GM18526 (cell line): ENCODE results near the gene ALDOB.
"Not testable (repeated sequence)": the region's sequence is repeated elsewhere in the genome, so short reads cannot be mapped to it uniquely, and the experiment has no call there.

Experiments used
- POLR2A ChIP-seq: IDR thresholded peaks from 3 replicates; pipeline ENCODE4 v1.6.1; 2011; ENCODE audit not compliant: insufficient read length; ENCODE audit errors: extremely low read depth

The ALDOB gene

DNA sequence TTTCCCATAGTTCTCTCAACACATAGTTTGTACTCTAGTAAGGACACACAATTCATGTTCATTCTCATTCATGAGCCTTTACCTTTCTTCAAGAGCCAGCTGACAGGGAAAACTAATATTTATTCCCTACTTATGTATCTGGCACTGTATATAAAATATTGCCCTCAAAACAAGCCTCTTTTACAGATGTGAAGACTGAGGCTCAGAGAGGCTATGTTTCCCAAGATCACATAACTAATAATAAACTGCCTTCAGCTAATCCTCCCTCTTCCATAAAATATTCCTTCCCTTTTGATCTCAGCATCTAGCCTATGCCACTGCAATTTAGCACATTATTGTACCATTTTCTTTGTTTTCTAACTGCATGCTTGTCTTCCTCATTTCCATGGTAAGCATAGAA is 18.2 kb downstream of the ALDOB start:
- TF ChIP-seq POLR2A = no peak

DNA sequence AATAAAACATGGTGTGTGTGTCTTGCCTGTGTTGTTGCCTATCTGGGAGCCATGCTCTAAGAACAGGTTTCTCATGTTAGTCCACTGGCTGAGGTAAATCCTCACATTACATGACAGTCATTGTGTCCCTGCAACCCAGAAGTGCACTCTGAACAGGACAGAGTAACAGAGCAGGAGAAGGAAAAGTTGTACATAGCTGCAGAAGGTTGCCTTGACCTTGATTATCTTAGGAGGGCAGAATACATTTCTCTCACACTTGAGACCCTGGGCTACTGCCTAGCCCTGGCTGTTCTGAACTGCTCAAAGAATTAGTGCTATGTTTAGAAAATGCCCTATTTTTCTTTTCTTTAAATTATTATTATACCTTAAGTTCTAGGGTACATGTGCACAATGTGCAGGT is 20.0 kb downstream of the ALDOB start:
- TF ChIP-seq POLR2A = no peak

DNA sequence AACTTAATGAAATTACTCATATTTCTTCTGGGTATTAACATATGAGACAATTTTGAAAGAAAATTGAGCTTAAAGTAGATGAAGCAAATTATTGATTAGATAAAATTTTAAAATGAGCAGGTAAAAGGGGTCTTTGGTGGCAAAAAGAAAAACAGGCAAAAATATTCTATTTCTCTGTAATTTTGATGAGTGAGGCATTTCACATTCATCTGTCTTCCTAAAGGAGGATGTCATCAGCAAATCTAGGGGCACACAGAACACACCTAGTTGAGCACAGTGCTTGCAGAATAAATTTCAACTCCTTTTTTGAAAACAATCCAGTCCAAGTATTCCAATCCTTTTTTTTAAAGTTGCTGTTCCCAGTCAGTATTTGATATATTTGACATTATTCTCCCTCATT is 20.7 kb downstream of the ALDOB start:
- no peak for TF ChIP-seq POLR2A

DNA sequence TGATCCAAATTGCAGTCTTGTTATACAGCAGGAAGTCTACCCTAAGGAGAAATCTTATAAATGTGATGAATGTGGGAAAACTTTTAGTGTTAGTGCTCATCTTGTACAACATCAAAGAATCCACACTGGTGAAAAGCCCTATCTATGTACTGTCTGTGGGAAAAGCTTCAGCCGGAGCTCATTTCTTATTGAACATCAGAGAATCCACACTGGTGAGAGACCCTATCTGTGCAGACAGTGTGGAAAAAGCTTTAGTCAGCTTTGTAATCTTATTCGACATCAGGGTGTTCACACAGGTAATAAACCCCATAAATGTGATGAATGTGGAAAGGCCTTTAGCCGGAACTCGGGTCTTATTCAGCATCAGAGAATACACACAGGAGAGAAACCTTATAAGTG is 26.5 kb downstream of the ALDOB start:
- TF ChIP-seq POLR2A = no peak

GRCh38 chr9:101408374-101409078 is 27.0 kb downstream of the ALDOB start:
- no peak for TF ChIP-seq POLR2A

DNA sequence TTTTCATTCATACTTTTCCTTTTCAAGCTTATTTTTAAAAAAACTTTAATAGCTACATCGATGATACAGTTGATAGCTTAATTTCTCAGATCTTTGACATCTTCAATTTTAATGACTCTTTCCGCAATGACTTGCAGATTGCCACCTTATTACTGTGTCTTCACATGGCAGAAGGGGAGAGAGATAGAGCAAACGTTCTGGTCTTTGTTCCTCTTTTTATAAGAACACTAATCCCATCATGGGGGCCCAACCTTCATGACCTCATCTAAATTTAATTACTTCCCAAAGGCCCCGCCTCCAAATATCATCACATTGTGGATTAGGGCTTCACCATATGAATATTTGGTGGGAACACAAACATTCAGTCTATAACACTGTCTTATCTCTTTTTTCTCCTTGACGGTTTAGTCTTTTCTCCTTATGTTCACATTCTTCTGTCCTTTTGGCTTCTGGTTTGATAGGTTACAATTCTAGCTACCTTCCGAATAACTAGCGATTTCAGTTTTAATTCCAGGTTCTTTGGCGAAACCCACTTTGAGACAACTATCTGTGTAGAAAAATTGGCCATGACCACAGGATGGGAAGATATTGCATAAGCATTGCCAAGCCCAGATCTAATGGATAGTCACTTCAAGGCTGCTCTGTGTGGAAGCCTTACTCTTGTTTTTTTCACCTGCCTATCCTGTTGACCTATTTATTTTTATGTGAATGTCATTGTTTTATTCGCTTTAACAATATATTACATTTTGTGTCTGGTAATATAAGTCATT is 31.9 kb downstream of the ALDOB start:
- TF ChIP-seq POLR2A = no peak

GRCh38 chr9:101400120-101400519 is 35.5 kb downstream of the ALDOB start:
- TF ChIP-seq POLR2A = no peak

GRCh38 chr9:101399643-101399970 is 36.0 kb downstream of the ALDOB start:
- TF ChIP-seq POLR2A = no peak

DNA sequence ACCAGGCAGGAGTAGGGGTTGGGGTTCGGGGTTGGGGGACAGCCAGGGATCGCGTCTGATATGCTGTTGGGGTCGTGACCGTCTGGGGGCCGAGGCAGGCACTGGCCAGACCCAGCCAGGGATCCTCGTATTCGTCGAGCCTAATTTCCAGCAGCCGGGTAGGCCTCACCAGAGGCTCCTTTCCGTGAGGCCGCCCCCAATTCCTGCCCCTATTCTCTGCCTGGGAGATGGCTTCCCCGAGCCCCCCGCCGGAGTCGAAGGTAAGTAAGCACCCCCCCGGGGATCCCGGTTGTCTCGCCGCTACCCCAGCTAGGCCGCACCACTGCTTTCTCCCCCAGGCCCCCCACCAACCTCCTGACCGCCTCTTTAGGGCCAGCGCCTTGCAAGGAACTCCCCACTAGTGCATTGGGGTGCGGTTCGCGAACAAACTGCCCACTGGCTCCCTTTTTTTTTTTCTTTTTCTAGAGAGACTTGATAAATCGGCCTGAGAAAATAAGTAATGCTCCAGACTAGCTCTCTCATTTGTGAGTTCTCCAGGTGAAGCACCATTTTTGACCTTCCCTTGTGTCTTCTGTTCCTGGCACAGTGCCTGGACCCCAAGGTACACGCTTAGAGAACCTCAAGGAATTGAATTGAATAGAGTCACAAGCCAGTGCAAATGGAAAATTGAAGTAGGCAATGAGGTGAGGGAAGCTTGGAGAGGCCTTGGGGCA is 36.5 kb downstream of the ALDOB start:
- no peak for TF ChIP-seq POLR2A

- TF ChIP-seq POLR2A = peak; percentile 84
Observed at GRCh38 chr9:101398068-101398929, 37.3 kb downstream of the ALDOB start, which contains the start of the genes MRPL50 and ZNF189. TSS of gene MRPL50 (minus strand) at chr9:101398618. CDS start at chr9:101398592, 26 bp downstream. TSS of gene ZNF189 (plus strand) at chr9:101398851. CDS start at chr9:101399157, 306 bp downstream.

DNA sequence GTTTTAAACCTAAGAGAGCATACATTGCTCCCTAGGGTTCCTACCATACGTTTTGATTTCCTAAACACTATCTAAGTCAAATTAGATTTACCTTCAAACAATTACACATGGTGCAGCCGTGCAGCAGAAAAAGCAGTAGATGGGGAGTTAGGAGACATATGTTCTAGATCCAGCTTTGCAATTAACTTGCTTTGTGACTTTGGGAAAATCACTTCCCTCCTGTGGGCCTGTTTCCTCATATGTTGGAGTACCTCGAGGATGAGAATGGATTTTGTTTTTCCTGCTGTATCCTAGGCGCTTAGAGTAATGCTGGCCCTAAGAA is 37.9 kb downstream of the ALDOB start:
- TF ChIP-seq POLR2A = no peak

DNA sequence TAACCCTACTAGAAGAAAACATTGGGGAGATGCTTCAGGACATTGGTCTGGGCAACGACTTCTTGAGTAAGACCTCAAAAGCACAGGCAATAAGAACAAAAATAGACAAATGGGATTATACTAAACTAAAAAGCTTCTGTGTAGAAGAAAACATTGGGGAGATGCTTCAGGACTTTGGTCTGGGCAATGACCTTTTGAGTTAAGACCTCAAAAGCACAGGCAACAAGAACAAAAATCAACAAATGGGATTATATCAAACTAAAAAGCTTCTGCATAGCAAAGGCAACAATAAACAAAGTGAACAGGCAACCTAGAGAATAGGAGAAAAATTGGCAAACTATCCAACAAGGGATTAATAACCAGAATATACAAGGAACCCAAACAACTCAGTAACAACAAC is 40.9 kb downstream of the ALDOB start:
- TF ChIP-seq POLR2A = no peak

DNA sequence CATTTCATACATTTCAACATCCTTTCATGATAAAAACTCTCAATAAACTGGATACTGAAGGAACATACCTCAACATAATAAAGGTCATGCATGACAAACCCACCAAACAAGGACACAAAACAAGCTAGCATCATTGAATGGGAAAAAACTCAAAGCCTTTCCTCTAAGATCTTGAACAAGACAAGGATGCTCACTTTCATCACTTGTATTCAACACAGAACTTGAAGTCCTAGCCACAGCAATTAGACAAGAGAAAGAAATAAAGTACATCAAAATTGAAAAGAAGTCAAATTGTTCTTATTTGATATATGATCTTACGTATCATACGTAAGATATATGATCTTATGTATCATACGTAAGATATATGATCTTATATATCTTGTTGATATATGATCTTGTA is 42.4 kb downstream of the ALDOB start:
- no peak for TF ChIP-seq POLR2A

DNA sequence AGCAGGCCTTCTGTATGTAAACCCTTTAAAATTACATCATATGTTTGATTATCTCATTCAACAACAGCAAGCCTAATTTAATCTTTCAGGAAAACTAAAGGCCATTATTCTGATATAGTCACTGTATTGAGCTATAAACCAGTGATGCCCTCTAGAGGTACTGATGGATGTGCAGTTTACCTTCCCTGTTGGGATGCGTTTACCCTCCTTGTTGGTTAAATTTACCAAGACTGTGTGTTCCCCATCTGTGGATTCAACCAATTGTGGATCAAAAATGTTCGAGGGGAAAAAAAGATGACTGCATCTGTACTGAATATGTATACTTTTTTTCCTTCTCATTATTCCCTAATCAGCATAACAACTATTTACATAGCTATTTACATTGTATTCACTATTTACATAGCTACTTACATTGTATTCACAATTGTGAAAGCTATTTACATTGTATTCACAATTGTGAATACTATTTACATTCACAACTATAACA is 47.0 kb downstream of the ALDOB start:
- no peak for TF ChIP-seq POLR2A

DNA sequence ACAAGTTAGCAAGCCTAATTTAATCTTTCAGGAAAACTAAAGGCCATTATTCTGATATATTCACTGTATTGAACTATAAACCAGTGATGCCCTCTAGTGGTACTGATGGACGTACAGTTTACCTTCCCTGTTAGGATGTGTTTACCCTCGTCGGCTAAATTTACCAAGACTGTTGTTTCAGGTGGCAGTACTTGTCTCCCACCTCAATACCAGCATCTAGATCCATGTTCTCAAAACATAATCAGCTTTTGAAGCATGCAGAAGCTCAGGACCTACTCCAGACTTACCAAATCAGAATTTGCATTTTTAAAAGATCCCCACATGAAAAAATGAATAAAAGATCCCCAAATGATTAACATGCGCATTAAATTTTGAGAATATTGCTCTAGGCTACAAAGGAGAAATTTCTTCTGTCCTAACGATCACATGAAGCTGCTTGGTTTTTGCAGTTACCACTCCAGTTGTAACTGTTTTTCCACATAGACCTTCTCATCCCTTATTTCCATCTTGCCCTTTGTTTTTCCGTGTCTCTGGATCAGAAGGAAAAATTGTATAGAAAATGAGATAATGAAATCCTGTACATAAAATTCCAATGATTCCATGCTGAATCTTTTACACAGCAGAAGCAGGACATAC is 47.6 kb downstream of the ALDOB start:
- TF ChIP-seq POLR2A = no peak

GRCh38 chr9:101384873-101385536 is 50.6 kb downstream of the ALDOB start, which contains the start of gene BAAT:
TSS of gene BAAT (minus strand) at chr9:101385006. CDS start at chr9:101371404, 13,602 bp downstream.
- not testable (repeated sequence) for TF ChIP-seq POLR2A
